Panc1 (cell line): ENCODE data around the gene ALPP. TPM values are rescaled to one million over a fixed set of nuclear protein-coding genes. Genes with fewer than 3 reads are reported as not detected.
"Not testable (repeated sequence)": the region's sequence is repeated elsewhere in the genome, so short reads cannot be mapped to it uniquely, and the experiment has no call there.

Experiments used
- ATAC-seq: fragments of 200-7000 bp; cut with Tn5 transposase; 2 replicates; pipeline ENCODE4 v1.9.1; 2020; ENCODE audit warnings: mild to moderate bottlenecking, moderate library complexity
- BruUV-seq: library from RNA; stranded (reverse); fragments of 400-500 nt; replicated peaks from 2 replicates; lab custom pipeline; 2021; lab: Mats Ljungman, UMichigan
- CTCF ChIA-PET: fragments of 300-600 bp; sonication (Branson Sonifier 250); formaldehyde crosslinking; loops from one replicate; lab custom pipeline; 2022; ENCODE audit warnings: antibody characterized with exemption; lab: Charles Lee
- POLR2A ChIA-PET: fragments of 300-600 bp; sonication (Branson Sonifier 250); formaldehyde crosslinking; loops from one replicate; lab custom pipeline; 2022; ENCODE audit warnings: antibody characterized with exemption; lab: Charles Lee
- DNase-seq: peaks from one replicate; pipeline ENCODE4 v3.0.0-alpha.2; 2010; ENCODE audit warnings: low read depth, low spot score
- H3K27ac ChIP-seq: 2 replicates; pipeline ENCODE4 v1.5.1; 2011; ENCODE audit warnings: mild to moderate bottlenecking, low read length, inconsistent platforms
- H3K27me3 ChIP-seq: fragments of 200-500 bp; sonication (Bioruptor generic); 2 replicates; pipeline ENCODE4 v1.6.0; 2014; ENCODE audit warnings: low read length, inconsistent platforms; ENCODE audit not compliant: control insufficient read depth, insufficient read depth
- H3K36me3 ChIP-seq: fragments of 200-500 bp; sonication (Bioruptor generic); 2 replicates; pipeline ENCODE4 v1.5.1; 2014; ENCODE audit warnings: inconsistent platforms, mild to moderate bottlenecking, low read length, moderate library complexity; ENCODE audit not compliant: control insufficient read depth, insufficient read depth
- H3K4me1 ChIP-seq: 2 replicates; pipeline ENCODE4 v1.5.1; 2011; ENCODE audit warnings: inconsistent platforms, mild to moderate bottlenecking, low read length, moderate library complexity; ENCODE audit not compliant: control insufficient read depth, insufficient read depth
- H3K4me3 ChIP-seq, 2 experiments: 2 replicates each; pipeline ENCODE4 v1.5.1; 2011 to 2012; ENCODE audit warnings: low read depth in 2 of 2, low read length in 2 of 2, mild to moderate bottlenecking in 2 of 2, inconsistent platforms in 1 of 2, moderate library complexity in 1 of 2
- H3K9me3 ChIP-seq: fragments of 200-500 bp; sonication (Bioruptor generic); 2 replicates; pipeline ENCODE4 v1.5.1; 2014; ENCODE audit warnings: low read depth, mild to moderate bottlenecking, inconsistent platforms, low read length, moderate library complexity; ENCODE audit not compliant: control insufficient read depth, insufficient read depth
- POLR2AphosphoS5 ChIP-seq: IDR thresholded peaks from 2 replicates; pipeline ENCODE4 v1.6.1; 2012; ENCODE audit warnings: mild to moderate bottlenecking, low read depth, low read length, moderate library complexity
- SIN3A ChIP-seq: IDR thresholded peaks from 2 replicates; pipeline ENCODE4 v1.6.1; 2012; ENCODE audit warnings: low read depth, mild to moderate bottlenecking, low read length, moderate library complexity, borderline replicate concordance; ENCODE audit not compliant: insufficient read depth
- TCF7L2 ChIP-seq: IDR thresholded peaks from 2 replicates; pipeline ENCODE4 v1.6.1; 2011; ENCODE audit warnings: mild to moderate bottlenecking, low read depth, low read length, inconsistent platforms
- in situ Hi-C: cut with HindIII; loops from 2 replicates; pipeline ENCODE4 v1.10.0; 2016; ENCODE audit warnings: low sequenced_read_pairs, low pct_unique_long_range_greater_than_20kb
- intact Hi-C: fragments of 100-400 bp; cut with micrococcal nuclease; formaldehyde crosslinking; loops from one replicate; pipeline ENCODE4 v1.10.0; 2022; ENCODE audit not compliant: unreplicated experiment
- total RNA-seq: library from RNA; stranded (reverse); gene quantifications from one replicate; pipeline ENCODE4 v1.2.1, GENCODE V29; 2021; ENCODE audit not compliant: unreplicated experiment
- TF ChIP-seq, protein P1 (sequence below): fragments of 450-650 bp; IDR thresholded peaks from 2 replicates; pipeline ENCODE4 v1.5.1; 2017; ENCODE audit warnings: mild to moderate bottlenecking
- TF ChIP-seq, protein P2 (sequence below), 2 experiments: IDR thresholded peaks; 2 replicates each; pipeline ENCODE4 v1.6.1; 2011 to 2012; ENCODE audit warnings: low read depth in 2 of 2, control low read depth in 1 of 2, low read length in 1 of 2, mild to moderate bottlenecking in 1 of 2, moderate library complexity in 1 of 2; ENCODE audit not compliant: insufficient read depth in 1 of 2

Gene ALPP
- total RNA-seq, 1 experiment from 2014 or later, result 7.3 TPM

DNA sequence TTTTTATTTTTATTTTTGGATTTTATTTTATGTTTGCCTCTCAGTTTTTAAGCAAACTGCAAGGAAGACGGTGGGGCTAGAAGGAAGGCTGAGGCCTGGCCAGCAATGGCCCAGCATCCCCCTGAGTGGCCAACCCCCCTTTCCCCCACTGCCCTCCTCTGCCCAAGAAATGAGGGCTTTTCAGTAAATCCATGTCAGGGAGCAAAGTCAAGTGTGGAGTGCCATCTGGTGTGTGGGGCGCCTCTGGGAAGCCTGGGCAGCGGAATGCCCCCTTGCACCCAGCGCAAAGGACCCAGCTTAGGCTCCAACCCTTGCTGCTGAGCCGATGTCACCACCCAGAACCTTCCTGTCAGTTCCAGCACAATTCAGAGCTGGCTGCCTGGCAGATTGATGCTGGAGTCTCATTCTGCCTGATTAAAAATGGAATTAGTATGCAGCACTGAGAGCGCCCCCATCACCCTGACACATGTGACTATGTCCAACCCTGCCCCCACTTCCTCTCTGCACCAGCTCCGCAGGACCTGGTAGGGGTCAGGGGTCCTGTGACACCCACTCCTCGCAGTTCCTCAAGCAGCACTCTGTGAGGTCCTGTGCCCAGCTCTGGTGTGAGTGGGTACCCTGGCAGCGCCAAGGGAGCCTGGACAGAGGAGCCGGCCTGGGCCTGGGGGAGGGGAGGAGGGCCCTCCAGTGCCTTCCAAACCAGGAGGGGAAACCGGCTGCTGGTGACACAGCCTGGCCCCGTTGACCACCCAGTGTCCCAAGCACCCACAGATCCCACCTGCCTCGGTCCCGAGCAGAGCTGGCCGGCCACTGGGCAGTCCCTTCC is 9.2 kb upstream of the ALPP start:
- DNase-seq, result no peak
- POLR2A ChIA-PET, result no interaction called here
- intact Hi-C loops (no loop called here), in situ Hi-C loops (no loop called here)
- H3K4me3 ChIP-seq, result no peak overlapping the region
- H3K27me3 ChIP-seq, result no peaks in the 10 kb centered on the region
- H3K36me3 ChIP-seq, result no peaks in the 10 kb centered on the region
- peak overlapping the region; percentile 45; the same call in 1 of the 2 replicates for H3K27ac ChIP-seq
- no peak for TF ChIP-seq SIN3A
- TF ChIP-seq, protein P1, sequence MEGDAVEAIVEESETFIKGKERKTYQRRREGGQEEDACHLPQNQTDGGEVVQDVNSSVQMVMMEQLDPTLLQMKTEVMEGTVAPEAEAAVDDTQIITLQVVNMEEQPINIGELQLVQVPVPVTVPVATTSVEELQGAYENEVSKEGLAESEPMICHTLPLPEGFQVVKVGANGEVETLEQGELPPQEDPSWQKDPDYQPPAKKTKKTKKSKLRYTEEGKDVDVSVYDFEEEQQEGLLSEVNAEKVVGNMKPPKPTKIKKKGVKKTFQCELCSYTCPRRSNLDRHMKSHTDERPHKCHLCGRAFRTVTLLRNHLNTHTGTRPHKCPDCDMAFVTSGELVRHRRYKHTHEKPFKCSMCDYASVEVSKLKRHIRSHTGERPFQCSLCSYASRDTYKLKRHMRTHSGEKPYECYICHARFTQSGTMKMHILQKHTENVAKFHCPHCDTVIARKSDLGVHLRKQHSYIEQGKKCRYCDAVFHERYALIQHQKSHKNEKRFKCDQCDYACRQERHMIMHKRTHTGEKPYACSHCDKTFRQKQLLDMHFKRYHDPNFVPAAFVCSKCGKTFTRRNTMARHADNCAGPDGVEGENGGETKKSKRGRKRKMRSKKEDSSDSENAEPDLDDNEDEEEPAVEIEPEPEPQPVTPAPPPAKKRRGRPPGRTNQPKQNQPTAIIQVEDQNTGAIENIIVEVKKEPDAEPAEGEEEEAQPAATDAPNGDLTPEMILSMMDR, result no peak
- TF ChIP-seq, protein P2, sequence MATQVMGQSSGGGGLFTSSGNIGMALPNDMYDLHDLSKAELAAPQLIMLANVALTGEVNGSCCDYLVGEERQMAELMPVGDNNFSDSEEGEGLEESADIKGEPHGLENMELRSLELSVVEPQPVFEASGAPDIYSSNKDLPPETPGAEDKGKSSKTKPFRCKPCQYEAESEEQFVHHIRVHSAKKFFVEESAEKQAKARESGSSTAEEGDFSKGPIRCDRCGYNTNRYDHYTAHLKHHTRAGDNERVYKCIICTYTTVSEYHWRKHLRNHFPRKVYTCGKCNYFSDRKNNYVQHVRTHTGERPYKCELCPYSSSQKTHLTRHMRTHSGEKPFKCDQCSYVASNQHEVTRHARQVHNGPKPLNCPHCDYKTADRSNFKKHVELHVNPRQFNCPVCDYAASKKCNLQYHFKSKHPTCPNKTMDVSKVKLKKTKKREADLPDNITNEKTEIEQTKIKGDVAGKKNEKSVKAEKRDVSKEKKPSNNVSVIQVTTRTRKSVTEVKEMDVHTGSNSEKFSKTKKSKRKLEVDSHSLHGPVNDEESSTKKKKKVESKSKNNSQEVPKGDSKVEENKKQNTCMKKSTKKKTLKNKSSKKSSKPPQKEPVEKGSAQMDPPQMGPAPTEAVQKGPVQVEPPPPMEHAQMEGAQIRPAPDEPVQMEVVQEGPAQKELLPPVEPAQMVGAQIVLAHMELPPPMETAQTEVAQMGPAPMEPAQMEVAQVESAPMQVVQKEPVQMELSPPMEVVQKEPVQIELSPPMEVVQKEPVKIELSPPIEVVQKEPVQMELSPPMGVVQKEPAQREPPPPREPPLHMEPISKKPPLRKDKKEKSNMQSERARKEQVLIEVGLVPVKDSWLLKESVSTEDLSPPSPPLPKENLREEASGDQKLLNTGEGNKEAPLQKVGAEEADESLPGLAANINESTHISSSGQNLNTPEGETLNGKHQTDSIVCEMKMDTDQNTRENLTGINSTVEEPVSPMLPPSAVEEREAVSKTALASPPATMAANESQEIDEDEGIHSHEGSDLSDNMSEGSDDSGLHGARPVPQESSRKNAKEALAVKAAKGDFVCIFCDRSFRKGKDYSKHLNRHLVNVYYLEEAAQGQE (IDR thresholded peaks at IDR 0.05; ENCODE audit: insufficient read depth in 1 of 2, low read depth in 2 of 2, low read length in 1 of 2), result no peak
- no peak for TF ChIP-seq POLR2AphosphoS5
- no peak for TF ChIP-seq TCF7L2
- CTCF ChIA-PET, result interaction anchor here (0.7 kb wide), 1 partner anchor 462 kb away, joined by 3 read pairs; no protein-coding TSS in a partner anchor
- no peak for ATAC-seq
- H3K9me3 ChIP-seq, result no peaks in the 10 kb centered on the region
- BruUV-seq, result no TSS peak
- peaks cover 12% of the 10 kb centered on the region for H3K4me1 ChIP-seq

DNA sequence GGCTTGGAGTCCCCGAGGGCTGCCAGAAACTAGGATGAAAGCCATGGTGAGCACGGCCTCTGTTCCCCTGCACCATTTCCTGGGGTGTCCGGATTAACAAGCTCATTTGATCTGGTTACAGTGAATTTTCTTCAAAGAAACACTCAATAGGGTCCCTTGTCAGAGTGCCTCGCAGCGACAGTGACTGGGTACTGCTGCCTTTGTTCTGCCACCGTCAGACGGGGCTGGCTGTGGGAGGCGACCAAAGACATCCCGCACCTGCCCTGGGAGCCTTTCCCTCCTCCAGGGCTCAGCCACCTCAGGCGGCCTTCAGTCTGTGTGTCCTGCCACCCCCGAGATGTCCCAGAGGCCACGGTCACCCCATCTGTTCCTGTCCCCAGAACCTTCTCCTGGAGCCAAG is 8.5 kb upstream of the ALPP start:
- DNase-seq, H3K36me3 ChIP-seq, in situ Hi-C loops, ATAC-seq, H3K27me3 ChIP-seq, H3K27ac ChIP-seq, BruUV-seq, H3K4me3 ChIP-seq, H3K9me3 ChIP-seq, intact Hi-C loops, POLR2A ChIA-PET: not testable (repeated sequence)
- CTCF ChIA-PET, result interaction anchor here (0.7 kb wide), 1 partner anchor 463 kb away, joined by 3 read pairs; no protein-coding TSS in a partner anchor
- H3K4me1 ChIP-seq, result peaks cover 12% of the 10 kb centered on the region
